Measurements from ENCODE around the gene SLC1A1. TPM values are rescaled to one million over a fixed set of nuclear protein-coding genes. Genes with fewer than 3 reads are reported as not detected.

The SLC1A1 gene
- total RNA-seq, 1 experiment from 2014 or later = 2.9 TPM

DNA sequence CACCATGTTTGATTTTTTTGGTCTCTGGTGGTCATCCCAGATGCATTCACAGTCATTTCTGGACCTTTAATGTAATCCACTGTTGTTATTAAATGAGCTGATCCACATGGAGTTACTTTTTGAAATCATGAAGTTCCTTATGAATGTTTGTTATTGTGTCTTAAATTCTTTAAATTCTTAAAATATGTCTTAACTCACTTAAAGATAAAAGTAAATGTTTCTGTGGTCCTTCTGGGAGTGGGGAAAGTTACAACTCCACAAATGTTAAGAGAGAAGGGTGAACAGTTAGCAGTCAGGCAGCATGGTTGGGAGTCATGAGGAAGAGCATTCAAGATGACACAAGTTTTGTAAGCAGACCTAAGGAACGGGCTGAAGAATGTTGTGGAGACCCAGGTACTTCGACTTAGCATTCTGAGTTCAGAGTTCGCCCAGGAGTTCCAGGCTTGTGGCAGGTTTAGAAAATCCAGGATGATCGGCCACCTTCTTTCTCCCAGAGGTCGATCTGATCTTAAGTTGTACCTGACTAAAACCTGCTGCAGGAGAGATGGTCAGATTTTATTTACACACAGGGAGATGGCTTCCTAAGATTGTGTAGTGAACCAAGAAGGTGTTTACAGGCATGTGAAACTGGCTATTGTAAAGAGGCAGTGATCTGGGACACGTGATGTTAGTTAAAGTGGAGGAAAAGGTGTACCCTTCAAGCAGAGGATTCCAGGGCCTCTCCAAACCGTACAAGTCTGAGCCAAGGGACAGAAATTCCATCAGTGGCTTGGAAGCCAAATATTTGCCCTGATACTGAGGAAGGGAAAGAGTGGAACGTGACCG, 17.2 kb downstream of the SLC1A1 start:
- no peaks in the 10 kb centered on the region for H3K27me3 ChIP-seq (ENCODE audit: insufficient read depth, low read depth)
- no peak for DNase-seq
- ChIA-PET POLR2A (ENCODE audit: unreplicated experiment) (interaction anchor here (0.5 kb wide), 1 partner anchor 172 kb away, joined by 6 read pairs; the partner anchor contains the start of gene CDC37L1), CTCF (interaction anchor here (0.7 kb wide), 1 partner anchor 36 kb away, joined by 6 read pairs; no protein-coding TSS in a partner anchor)
- peaks cover 13% of the 10 kb centered on the region; the same call in 1 of the 2 replicates for H3K4me1 ChIP-seq (replicated peaks; ENCODE audit: insufficient read depth)
- H4K20me1 ChIP-seq (ENCODE audit: insufficient read depth) = no peaks in the 10 kb centered on the region
- H3K4me2 ChIP-seq = no peak overlapping the region
- intact Hi-C loops (cut with micrococcal nuclease; ENCODE audit: unreplicated experiment) = no loop called here
- H3K4me3 ChIP-seq = no peak overlapping the region
- H2AFZ ChIP-seq = no peak overlapping the region
- no TSS peak for BruUV-seq (replicated peaks)
- no peaks in the 10 kb centered on the region for H3K36me3 ChIP-seq (ENCODE audit: low read depth)
- H3K9me3 ChIP-seq (ENCODE audit: insufficient read depth, low read depth) = no peaks in the 10 kb centered on the region
- no peaks in the 10 kb centered on the region for H3K9me2 ChIP-seq (ENCODE audit: insufficient read depth)
- TF ChIP-seq, protein P1, sequence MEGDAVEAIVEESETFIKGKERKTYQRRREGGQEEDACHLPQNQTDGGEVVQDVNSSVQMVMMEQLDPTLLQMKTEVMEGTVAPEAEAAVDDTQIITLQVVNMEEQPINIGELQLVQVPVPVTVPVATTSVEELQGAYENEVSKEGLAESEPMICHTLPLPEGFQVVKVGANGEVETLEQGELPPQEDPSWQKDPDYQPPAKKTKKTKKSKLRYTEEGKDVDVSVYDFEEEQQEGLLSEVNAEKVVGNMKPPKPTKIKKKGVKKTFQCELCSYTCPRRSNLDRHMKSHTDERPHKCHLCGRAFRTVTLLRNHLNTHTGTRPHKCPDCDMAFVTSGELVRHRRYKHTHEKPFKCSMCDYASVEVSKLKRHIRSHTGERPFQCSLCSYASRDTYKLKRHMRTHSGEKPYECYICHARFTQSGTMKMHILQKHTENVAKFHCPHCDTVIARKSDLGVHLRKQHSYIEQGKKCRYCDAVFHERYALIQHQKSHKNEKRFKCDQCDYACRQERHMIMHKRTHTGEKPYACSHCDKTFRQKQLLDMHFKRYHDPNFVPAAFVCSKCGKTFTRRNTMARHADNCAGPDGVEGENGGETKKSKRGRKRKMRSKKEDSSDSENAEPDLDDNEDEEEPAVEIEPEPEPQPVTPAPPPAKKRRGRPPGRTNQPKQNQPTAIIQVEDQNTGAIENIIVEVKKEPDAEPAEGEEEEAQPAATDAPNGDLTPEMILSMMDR (conservative IDR thresholded peaks at IDR 0.05) = no peak
- no peak for TF ChIP-seq EZH2 (IDR thresholded peaks at IDR 0.05; ENCODE audit: low read depth)
- no peaks in the 10 kb centered on the region for H3K79me2 ChIP-seq (ENCODE audit: low read depth)
- H3K27ac ChIP-seq = no peak overlapping the region
- H3F3A ChIP-seq (ENCODE audit: insufficient read depth, low read depth) = no peaks in the 10 kb centered on the region

DNA sequence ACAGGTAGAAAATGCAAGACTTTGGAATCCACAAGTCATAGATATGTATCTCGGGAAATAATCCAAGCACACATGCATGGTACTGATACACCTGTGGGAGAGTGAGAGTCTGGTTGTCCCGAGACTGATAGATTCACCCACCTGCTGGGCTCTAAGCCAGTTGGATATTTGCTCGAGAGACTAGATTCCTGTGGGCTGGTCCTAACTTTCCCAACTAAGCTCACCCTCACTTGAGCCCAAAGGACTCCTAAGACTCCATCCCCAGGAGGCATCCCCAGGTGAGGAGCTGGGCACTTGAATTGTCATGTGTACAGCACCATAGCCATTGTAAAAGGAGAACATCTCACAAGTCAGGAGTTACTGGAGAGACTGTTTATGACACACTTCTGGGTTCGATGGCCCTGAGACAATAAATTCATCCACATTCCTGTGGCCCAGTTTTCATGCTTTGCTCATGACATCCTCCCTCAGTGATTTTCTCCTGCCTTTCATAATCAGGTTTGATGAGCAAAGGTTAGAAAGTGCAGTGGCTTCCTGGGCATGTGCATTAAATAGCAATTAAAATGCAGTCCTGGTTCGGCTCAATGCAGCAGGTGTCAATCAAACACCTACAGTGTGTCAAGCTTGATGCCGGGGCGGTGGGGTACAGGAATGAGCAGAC, 18.1 kb downstream of the SLC1A1 start:
- intact Hi-C loops (cut with micrococcal nuclease; ENCODE audit: unreplicated experiment) = no loop called here
- H3F3A ChIP-seq (ENCODE audit: insufficient read depth, low read depth) = no peaks in the 10 kb centered on the region
- ChIA-PET CTCF (no interaction called here), POLR2A (ENCODE audit: unreplicated experiment) (no interaction called here)
- H3K79me2 ChIP-seq (ENCODE audit: low read depth) = no peaks in the 10 kb centered on the region
- peak in 1 of 2 experiments; percentile 54 for DNase-seq
- H3K27ac ChIP-seq = no peak overlapping the region
- no peaks in the 10 kb centered on the region for H3K36me3 ChIP-seq (ENCODE audit: low read depth)
- no peak overlapping the region for H2AFZ ChIP-seq
- H4K20me1 ChIP-seq (ENCODE audit: insufficient read depth) = no peaks in the 10 kb centered on the region
- no peak for TF ChIP-seq EZH2 (IDR thresholded peaks at IDR 0.05; ENCODE audit: low read depth)
- TF ChIP-seq, protein P1 (conservative IDR thresholded peaks at IDR 0.05) = no peak
- H3K9me3 ChIP-seq (ENCODE audit: insufficient read depth, low read depth) = no peaks in the 10 kb centered on the region
- H3K4me3 ChIP-seq = no peak overlapping the region
- no peaks in the 10 kb centered on the region for H3K9me2 ChIP-seq (ENCODE audit: insufficient read depth)
- H3K27me3 ChIP-seq (ENCODE audit: insufficient read depth, low read depth) = no peaks in the 10 kb centered on the region
- no TSS peak for BruUV-seq (replicated peaks)
- no peak overlapping the region for H3K4me2 ChIP-seq
- H3K4me1 ChIP-seq (replicated peaks; ENCODE audit: insufficient read depth) = peaks cover 13% of the 10 kb centered on the region; the same call in 1 of the 2 replicates

DNA sequence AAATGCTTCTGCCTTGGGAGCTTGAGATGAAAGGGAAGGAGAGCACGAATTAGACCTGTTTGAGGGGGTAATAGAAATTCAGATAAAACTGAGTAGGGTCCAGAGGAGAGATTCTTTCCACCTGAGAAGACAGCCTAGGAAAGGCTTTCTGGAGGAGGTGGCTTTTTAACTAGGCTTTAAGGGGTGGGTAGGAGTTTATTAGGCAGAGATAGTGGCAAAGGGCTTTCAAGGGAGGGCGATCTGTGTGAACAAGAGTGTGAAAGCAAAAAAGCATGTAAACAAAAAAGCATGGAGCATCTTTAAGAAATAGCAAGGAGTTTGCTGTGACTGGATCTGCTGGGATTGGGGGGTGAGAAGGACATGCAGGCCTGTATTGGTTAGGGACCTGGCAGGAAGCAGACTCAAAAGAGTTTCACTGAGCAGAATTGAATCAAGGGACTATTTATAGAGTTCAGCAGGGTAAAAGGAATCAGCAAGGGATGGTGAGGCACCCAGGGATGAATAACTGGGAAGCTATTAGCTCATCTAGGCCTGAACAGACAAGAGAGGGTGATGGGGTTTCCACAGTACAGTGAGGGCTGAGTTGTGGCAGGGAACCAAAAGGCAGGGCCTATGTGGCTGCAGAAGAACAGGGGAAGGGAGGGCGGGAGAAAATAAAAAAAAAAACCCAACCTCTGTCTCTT, 18.8 kb downstream of the SLC1A1 start:
- H3K4me1 ChIP-seq (replicated peaks; ENCODE audit: insufficient read depth) = peaks cover 13% of the 10 kb centered on the region; the same call in 1 of the 2 replicates
- H3K27me3 ChIP-seq (ENCODE audit: insufficient read depth, low read depth) = no peaks in the 10 kb centered on the region
- no TSS peak for BruUV-seq (replicated peaks)
- no peak overlapping the region for H3K4me3 ChIP-seq
- CTCF ChIA-PET = no interaction called here
- no peaks in the 10 kb centered on the region for H3K36me3 ChIP-seq (ENCODE audit: low read depth)
- no peak for TF ChIP-seq EZH2 (IDR thresholded peaks at IDR 0.05; ENCODE audit: low read depth)
- TF ChIP-seq, protein P1 (conservative IDR thresholded peaks at IDR 0.05) = no peak
- H3K4me2 ChIP-seq = no peak overlapping the region
- H3F3A ChIP-seq (ENCODE audit: insufficient read depth, low read depth) = no peaks in the 10 kb centered on the region
- no peaks in the 10 kb centered on the region for H3K79me2 ChIP-seq (ENCODE audit: low read depth)
- intact Hi-C loops (cut with micrococcal nuclease; ENCODE audit: unreplicated experiment) = no loop called here
- DNase-seq = no peak
- POLR2A ChIA-PET (ENCODE audit: unreplicated experiment) = no interaction called here
- no peak overlapping the region for H2AFZ ChIP-seq
- no peaks in the 10 kb centered on the region for H3K9me2 ChIP-seq (ENCODE audit: insufficient read depth)
- H3K27ac ChIP-seq = no peak overlapping the region
- H3K9me3 ChIP-seq (ENCODE audit: insufficient read depth, low read depth) = no peaks in the 10 kb centered on the region
- H4K20me1 ChIP-seq (ENCODE audit: insufficient read depth) = no peaks in the 10 kb centered on the region
